Neuronal stem cell (in vitro differentiated cells): ENCODE results near the gene C1orf21.

ENCODE experiments used
- DNase-seq: peaks from one replicate; pipeline ENCODE4 v3.0.0-alpha.2; 2013; ENCODE audit warnings: low spot score
- H2AFZ ChIP-seq: one replicate; pipeline ENCODE4 v1.6.1; 2013; ENCODE audit warnings: mild to moderate bottlenecking, low read length, inconsistent platforms
- H2AK5ac ChIP-seq: 2 replicates; pipeline ENCODE4 v1.6.1; 2013; ENCODE audit warnings: low read depth, mild to moderate bottlenecking, inconsistent platforms, low read length, moderate library complexity, mixed read lengths
- H2BK120ac ChIP-seq: 2 replicates; pipeline ENCODE4 v1.6.1; 2013; ENCODE audit warnings: low read depth, mild to moderate bottlenecking, inconsistent platforms, low read length, moderate library complexity, mixed read lengths
- H2BK12ac ChIP-seq: one replicate; pipeline ENCODE4 v1.6.1; 2013; ENCODE audit warnings: low read length, inconsistent platforms
- H2BK15ac ChIP-seq: 2 replicates; pipeline ENCODE4 v1.6.1; 2013; ENCODE audit warnings: mild to moderate bottlenecking, low read length, inconsistent platforms, mixed read lengths
- H2BK5ac ChIP-seq: one replicate; pipeline ENCODE4 v1.6.1; 2013; ENCODE audit warnings: inconsistent platforms, mild to moderate bottlenecking, low read length, moderate library complexity
- H3K14ac ChIP-seq: one replicate; pipeline ENCODE4 v1.6.1; 2013; ENCODE audit warnings: low read length, inconsistent platforms
- H3K18ac ChIP-seq: 2 replicates; pipeline ENCODE4 v1.6.1; 2013; ENCODE audit warnings: low read length, inconsistent platforms
- H3K23ac ChIP-seq: 2 replicates; pipeline ENCODE4 v1.6.1; 2013; ENCODE audit warnings: low read depth, mild to moderate bottlenecking, mixed read lengths, low read length, inconsistent platforms; ENCODE audit not compliant: poor library complexity
- H3K27ac ChIP-seq: replicated peaks from 3 replicates; pipeline ENCODE4 v1.5.1; 2013; ENCODE audit warnings: low read length, inconsistent platforms
- H3K27me3 ChIP-seq, 3 experiments: 2 replicates each; pipeline ENCODE4 v1.6.1; 2013; ENCODE audit warnings: low read length in 3 of 3, mild to moderate bottlenecking in 2 of 3, inconsistent platforms in 1 of 3, low read depth in 1 of 3, mixed read lengths in 1 of 3, moderate library complexity in 1 of 3; ENCODE audit not compliant: control insufficient read depth in 3 of 3, insufficient read depth in 3 of 3
- H3K36me3 ChIP-seq, 2 donors: replicated peaks in 1 of 2; 2 replicates each; pipeline ENCODE4 v1.6.1; 2013; ENCODE audit warnings: low read length in 2 of 2; ENCODE audit not compliant: control insufficient read depth in 2 of 2, insufficient read depth in 2 of 2
- H3K4ac ChIP-seq: 2 replicates; pipeline ENCODE4 v1.6.1; 2013; ENCODE audit warnings: inconsistent platforms, mild to moderate bottlenecking, low read length, moderate library complexity
- H3K4me1 ChIP-seq, 2 donors: 1 replicate in 1 of 2; 2 replicates in 1 of 2; pipeline ENCODE4 v1.6.1; 2013; ENCODE audit warnings: low read length in 2 of 2, low read depth in 1 of 2; ENCODE audit not compliant: control insufficient read depth in 2 of 2, insufficient read depth in 1 of 2
- H3K4me2 ChIP-seq: one replicate; pipeline ENCODE4 v1.6.1; 2013; ENCODE audit warnings: mild to moderate bottlenecking, low read length, inconsistent platforms; ENCODE audit not compliant: insufficient read depth, poor library complexity, severe bottlenecking
- H3K4me3 ChIP-seq, 2 donors: 2 replicates each; pipeline ENCODE4 v1.5.1; 2013; ENCODE audit warnings: low read length in 2 of 2, mild to moderate bottlenecking in 2 of 2, inconsistent platforms in 1 of 2, moderate library complexity in 1 of 2
- H3K79me1 ChIP-seq: one replicate; pipeline ENCODE4 v1.6.1; 2013; ENCODE audit warnings: low read depth, mild to moderate bottlenecking, inconsistent platforms, low read length, moderate library complexity
- H3K9ac ChIP-seq: one replicate; pipeline ENCODE4 v1.6.1; 2013; ENCODE audit warnings: mild to moderate bottlenecking, low read depth, low read length, inconsistent platforms; ENCODE audit not compliant: poor library complexity
- H3K9me3 ChIP-seq, 2 donors: replicated peaks in 1 of 2; 2 replicates each; pipeline versions ENCODE3 to v1.6.1; 2013; ENCODE audit warnings: low read length in 2 of 2, mild to moderate bottlenecking in 2 of 2, inconsistent platforms in 1 of 2, low read depth in 1 of 2, mixed read lengths in 1 of 2, moderate library complexity in 1 of 2; ENCODE audit not compliant: control insufficient read depth in 2 of 2, insufficient read depth in 1 of 2
- H4K8ac ChIP-seq: one replicate; pipeline ENCODE4 v1.6.1; 2013; ENCODE audit warnings: low read depth, mild to moderate bottlenecking, inconsistent platforms, low read length, moderate library complexity
- H4K91ac ChIP-seq: one replicate; pipeline ENCODE4 v1.6.1; 2013; ENCODE audit warnings: low read length, low read depth, mild to moderate bottlenecking, inconsistent platforms; ENCODE audit not compliant: poor library complexity
- WGBS, 2 donors: extraction: QIAGEN DNeasy Blood & Tissue Kit; methylation state at CpG; one replicate each; pipeline ENCODE4 v1.1.7; 2013; ENCODE audit warnings: missing lambda C conversion rate in 2 of 2, mixed read lengths in 1 of 2; ENCODE audit not compliant: insufficient read length in 2 of 2, insufficient replicate concordance in 1 of 2; ENCODE audit errors: extremely low coverage in 2 of 2; 5-methylcytosine and 5-hydroxymethylcytosine counted together

C1orf21 gene

DNA sequence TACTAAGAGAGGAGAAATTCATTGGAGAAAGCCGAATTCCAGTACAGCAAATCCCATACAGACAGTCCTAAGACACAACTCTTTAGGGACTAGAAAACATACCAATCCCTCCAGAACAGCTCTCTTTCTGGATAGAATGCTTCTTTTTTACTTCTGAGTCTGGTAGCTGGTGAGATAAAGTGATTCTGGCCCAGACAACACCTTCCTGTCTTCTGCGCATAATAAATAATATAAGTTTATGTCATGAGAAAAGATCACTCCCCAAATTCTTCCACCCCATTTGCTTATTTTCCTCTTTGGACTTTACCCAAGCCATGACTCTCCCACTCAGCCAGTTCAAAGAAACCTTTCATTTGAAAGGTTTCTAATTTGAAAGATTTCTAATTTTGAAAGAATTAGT lies 269.4 kb downstream of the C1orf21 start:
- Histone ChIP-seq H3K79me1 (no peaks in the 10 kb centered on the region), H3K4ac (no peak overlapping the region), H3K9ac (no peak overlapping the region), H2BK5ac (no peak overlapping the region), H3K14ac (no peak overlapping the region), H3K4me1 (peaks cover 0 to 3% of the 10 kb centered on the region in 2 donors), H3K18ac (no peak overlapping the region), H2BK15ac (no peak overlapping the region), H2BK120ac (no peak overlapping the region), H4K91ac (no peak overlapping the region), H2BK12ac (no peak overlapping the region), H3K27me3 (peaks cover 0 to 13% (median 0%) of the 10 kb centered on the region in 3 experiments), H3K27ac (no peak overlapping the region), H3K23ac (no peak overlapping the region), H2AFZ (no peak overlapping the region), H4K8ac (no peak overlapping the region), H2AK5ac (no peak overlapping the region), H3K9me3 (peaks cover 0 to 8% of the 10 kb centered on the region in 2 donors), H3K36me3 (no peaks in the 10 kb centered on the region), H3K4me3 (no peak overlapping the region), H3K4me2 (no peak overlapping the region)
- no peak for DNase-seq
- no CpG with 5 or more reads among the region's 2 CpGs for WGBS, 2 donors

DNA sequence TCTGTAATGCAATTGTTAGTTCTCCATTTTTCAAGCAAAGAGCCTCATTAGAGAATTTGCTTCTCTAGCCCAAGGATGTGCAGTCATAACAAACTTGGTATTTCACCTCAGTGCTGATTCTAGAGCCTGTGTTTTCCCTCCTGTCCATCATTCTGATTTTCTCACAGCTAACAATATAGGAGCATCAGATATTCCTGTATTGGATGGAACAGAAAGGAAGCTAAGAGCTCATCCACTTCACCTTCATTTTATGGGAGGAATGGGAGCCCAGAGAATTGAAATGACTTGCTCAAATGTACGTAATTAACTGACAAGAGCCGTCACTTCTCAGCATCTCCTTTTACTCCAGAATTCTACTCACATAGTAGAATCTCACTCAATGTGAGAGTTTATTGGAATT lies 271.2 kb downstream of the C1orf21 start:
- no peak overlapping the region for H2AFZ ChIP-seq
- no peak overlapping the region for H2BK120ac ChIP-seq
- no peak for DNase-seq
- peaks cover 0 to 9% of the 10 kb centered on the region in 2 donors for H3K4me1 ChIP-seq
- no peak overlapping the region for H3K14ac ChIP-seq
- H2BK12ac ChIP-seq = no peak overlapping the region
- H3K36me3 ChIP-seq = no peaks in the 10 kb centered on the region
- no peak overlapping the region for H3K4ac ChIP-seq
- no peak overlapping the region for H3K23ac ChIP-seq
- H3K4me3 ChIP-seq = no peak overlapping the region
- no peaks in the 10 kb centered on the region for H3K79me1 ChIP-seq
- no peak overlapping the region for H3K4me2 ChIP-seq
- no peak overlapping the region for H3K18ac ChIP-seq
- no peak overlapping the region for H4K8ac ChIP-seq
- H3K9me3 ChIP-seq = no peaks in the 10 kb centered on the region
- peaks cover 0 to 15% (median 0%) of the 10 kb centered on the region in 3 experiments for H3K27me3 ChIP-seq
- no peak overlapping the region for H3K27ac ChIP-seq
- no peak overlapping the region for H2BK15ac ChIP-seq
- H3K9ac ChIP-seq = no peak overlapping the region
- no peak overlapping the region for H2AK5ac ChIP-seq
- H4K91ac ChIP-seq = no peak overlapping the region
- WGBS, 2 donors = no CpG with 5 or more reads among the region's 2 CpGs
- H2BK5ac ChIP-seq = no peak overlapping the region

DNA sequence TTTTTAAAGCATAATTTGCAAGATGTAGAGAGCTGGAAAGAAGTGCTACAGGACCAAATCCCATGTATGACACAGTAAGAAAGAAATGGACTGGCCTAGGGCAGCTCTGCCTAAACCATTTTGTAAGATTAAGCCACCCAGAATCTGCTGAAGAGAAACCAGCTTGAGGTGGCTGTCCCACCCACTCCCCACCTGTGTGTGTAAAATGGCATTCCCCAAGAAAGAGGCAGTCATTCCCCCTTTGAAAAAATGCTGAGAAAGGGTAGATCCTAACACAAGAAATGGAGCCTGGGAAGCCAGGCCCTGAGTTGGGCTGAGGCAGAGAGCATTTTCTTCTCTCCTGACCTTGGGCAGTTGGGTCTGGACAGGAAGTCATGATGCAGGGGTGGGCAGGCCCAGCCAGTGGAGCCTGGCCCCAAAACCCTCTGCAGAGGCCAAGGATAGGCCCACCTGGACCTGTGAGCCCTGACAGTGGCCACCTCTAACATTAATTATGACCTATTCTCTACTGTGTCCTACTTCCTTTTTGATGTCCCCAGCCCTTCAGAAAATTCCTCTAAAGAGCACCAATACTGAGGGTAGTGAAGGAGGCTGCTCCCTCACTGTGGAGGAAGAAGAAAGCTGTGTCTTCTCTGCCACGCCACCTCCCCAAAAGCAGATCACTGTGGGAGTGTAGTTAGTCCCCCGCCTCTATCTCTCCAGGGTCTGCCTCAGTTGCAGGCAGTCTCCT lies 273.8 kb downstream of the C1orf21 start:
- Histone ChIP-seq H4K91ac (no peak overlapping the region), H3K4me1 (peaks cover 0 to 15% of the 10 kb centered on the region in 2 donors)
- DNase-seq = no peak

DNA sequence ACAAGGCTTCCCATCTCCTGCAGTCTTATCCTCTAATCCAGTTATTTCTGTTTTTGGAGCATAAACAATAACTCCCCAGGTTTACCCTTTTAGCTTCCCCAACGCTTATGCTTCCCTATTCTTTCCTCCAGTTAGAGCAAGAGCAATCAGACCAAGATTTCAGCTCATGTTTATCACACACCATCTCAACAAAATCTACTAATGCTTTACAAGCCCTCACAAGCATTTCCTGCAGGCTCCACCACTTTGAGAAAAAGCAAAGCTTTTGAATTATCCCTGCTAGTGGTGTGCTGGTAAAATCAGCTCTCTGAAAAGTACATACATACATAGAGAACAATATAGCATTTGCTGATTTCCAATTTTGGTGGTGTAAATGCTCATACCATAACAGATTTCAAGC lies 275.0 kb downstream of the C1orf21 start:
- WGBS, 2 donors = no CpG with 5 or more reads among the region's 1 CpG
- Histone ChIP-seq H2AK5ac (no peak overlapping the region), H3K4me3 (no peak overlapping the region), H2BK15ac (no peak overlapping the region), H3K23ac (no peak overlapping the region), H3K14ac (no peak overlapping the region), H3K4me2 (no peak overlapping the region), H3K36me3 (no peaks in the 10 kb centered on the region), H3K4ac (no peak overlapping the region), H2BK120ac (no peak overlapping the region), H2BK12ac (no peak overlapping the region), H3K79me1 (no peaks in the 10 kb centered on the region), H3K18ac (no peak overlapping the region), H3K4me1 (peaks cover 0 to 15% of the 10 kb centered on the region in 2 donors), H4K91ac (no peak overlapping the region), H3K27ac (no peak overlapping the region), H3K27me3 (peaks cover 0 to 43% (median 0%) of the 10 kb centered on the region in 3 experiments), H3K9me3 (no peaks in the 10 kb centered on the region), H2BK5ac (no peak overlapping the region), H4K8ac (no peak overlapping the region), H2AFZ (no peak overlapping the region), H3K9ac (no peak overlapping the region)
- DNase-seq = no peak

More for the DNA sequence above, 273.8 kb downstream of the C1orf21 start:
- Histone ChIP-seq H2AK5ac (no peak overlapping the region), H2BK12ac (no peak overlapping the region), H3K14ac (no peak overlapping the region), H3K23ac (no peak overlapping the region), H2BK15ac (no peak overlapping the region), H3K79me1 (no peaks in the 10 kb centered on the region), H3K9me3 (no peaks in the 10 kb centered on the region), H2BK5ac (no peak overlapping the region), H3K27me3 (peaks cover 0 to 32% (median 0%) of the 10 kb centered on the region in 3 experiments), H3K4me2 (no peak overlapping the region), H3K4me3 (no peak overlapping the region), H3K9ac (no peak overlapping the region), H4K8ac (no peak overlapping the region), H3K18ac (no peak overlapping the region), H2BK120ac (no peak overlapping the region), H3K36me3 (no peaks in the 10 kb centered on the region), H2AFZ (no peak overlapping the region), H3K27ac (no peak overlapping the region), H3K4ac (no peak overlapping the region)
- no CpG with 5 or more reads among the region's 2 CpGs for WGBS, 2 donors
